ENCODE measurements around the gene FIZ1.

FIZ1 gene

GRCh38 chr19:55554302-55554701 lies 45.0 kb downstream of the FIZ1 start:
- Mint-ChIP-seq H3K9me3 (no peaks in the 10 kb centered on the region), H3K36me3 (no peaks in the 10 kb centered on the region), H3K27ac (peak overlapping the region; percentile 9), H3K4me1 (no peaks in the 10 kb centered on the region), H3K4me3 (no peak overlapping the region)
- DNase-seq (ENCODE audit: low spot score in 2 of 2): no peak
- no peak for ATAC-seq

GRCh38 chr19:55553217-55554182 lies 45.8 kb downstream of the FIZ1 start:
- ATAC-seq: no peak
- Mint-ChIP-seq H3K36me3 (no peaks in the 10 kb centered on the region), H3K4me3 (no peak overlapping the region), H3K9me3 (no peaks in the 10 kb centered on the region), H3K4me1 (no peaks in the 10 kb centered on the region), H3K27ac (peak overlapping the region; percentile 9)
- no peak for DNase-seq (ENCODE audit: low spot score in 2 of 2)

GRCh38 chr19:55552620-55553019 lies 46.7 kb downstream of the FIZ1 start:
- Mint-ChIP-seq H3K27ac (peak overlapping the region; percentile 60), H3K36me3 (no peaks in the 10 kb centered on the region), H3K4me1 (no peaks in the 10 kb centered on the region), H3K4me3 (no peak overlapping the region), H3K9me3 (no peaks in the 10 kb centered on the region)
- ATAC-seq (no peak), DNase-seq (ENCODE audit: low spot score in 2 of 2) (no peak)

GRCh38 chr19:55552206-55552605 lies 47.1 kb downstream of the FIZ1 start:
- Mint-ChIP-seq H3K4me1 (no peaks in the 10 kb centered on the region), H3K9me3 (no peaks in the 10 kb centered on the region), H3K4me3 (no peak overlapping the region), H3K27ac (peak overlapping the region; percentile 60), H3K36me3 (no peaks in the 10 kb centered on the region)
- no peak for DNase-seq (ENCODE audit: low spot score in 2 of 2)
- ATAC-seq: no peak

GRCh38 chr19:55550321-55550650 lies 49.0 kb downstream of the FIZ1 start:
- no peaks in the 10 kb centered on the region for H3K9me3 Mint-ChIP-seq
- ATAC-seq (no peak), DNase-seq (ENCODE audit: low spot score in 2 of 2) (no peak)
- H3K36me3 Mint-ChIP-seq: no peaks in the 10 kb centered on the region
- H3K4me3 Mint-ChIP-seq: no peak overlapping the region
- no peaks in the 10 kb centered on the region for H3K4me1 Mint-ChIP-seq
- no peak overlapping the region for H3K27ac Mint-ChIP-seq

- Mint-ChIP-seq H3K9me3 (no peaks in the 10 kb centered on the region), H3K4me3 (no peak overlapping the region), H3K36me3 (no peaks in the 10 kb centered on the region), H3K27ac (no peak overlapping the region), H3K4me1 (no peaks in the 10 kb centered on the region)
- no peak for DNase-seq (ENCODE audit: low spot score in 2 of 2)
- no peak for ATAC-seq
These were observed 49.6 kb downstream of the FIZ1 start for GRCh38 chr19:55549500-55550320.

- DNase-seq (ENCODE audit: low spot score in 2 of 2) (no peak), ATAC-seq (no peak)
- no peak overlapping the region for H3K4me3 Mint-ChIP-seq
- no peaks in the 10 kb centered on the region for H3K4me1 Mint-ChIP-seq
- H3K9me3 Mint-ChIP-seq: peaks cover 3% of the 10 kb centered on the region
- no peak overlapping the region for H3K27ac Mint-ChIP-seq
- no peaks in the 10 kb centered on the region for H3K36me3 Mint-ChIP-seq
These were observed 52.3 kb downstream of the FIZ1 start for GRCh38 chr19:55546822-55547614.

GRCh38 chr19:55546011-55546410 lies 53.3 kb downstream of the FIZ1 start:
- peaks cover 3% of the 10 kb centered on the region for H3K9me3 Mint-ChIP-seq
- H3K4me3 Mint-ChIP-seq: no peak overlapping the region
- no peaks in the 10 kb centered on the region for H3K4me1 Mint-ChIP-seq
- ATAC-seq (no peak), DNase-seq (ENCODE audit: low spot score in 2 of 2) (no peak)
- no peak overlapping the region for H3K27ac Mint-ChIP-seq
- H3K36me3 Mint-ChIP-seq: no peaks in the 10 kb centered on the region

- DNase-seq (ENCODE audit: low spot score in 2 of 2): no peak
- H3K4me3 Mint-ChIP-seq: no peak within 1 kb of the TSS
- no peaks in the 10 kb centered on the region for H3K4me1 Mint-ChIP-seq
- H3K9me3 Mint-ChIP-seq: peaks cover 3% of the 10 kb centered on the region
- H3K27ac Mint-ChIP-seq: no peak within 1 kb of the TSS
- H3K36me3 Mint-ChIP-seq: no peaks in the 10 kb centered on the region
- no peak for ATAC-seq
These were observed 53.9 kb downstream of the FIZ1 start, which contains the start of gene SBK3 for GRCh38 chr19:55545443-55545842. Gene SBK3, minus strand, starts transcription at chr19:55545543. Its CDS starts 0 bp downstream, at chr19:55545543.

GRCh38 chr19:55544776-55545439 lies 54.4 kb downstream of the FIZ1 start:
- H3K4me1 Mint-ChIP-seq: no peaks in the 10 kb centered on the region
- DNase-seq (ENCODE audit: low spot score in 2 of 2) (no peak), ATAC-seq (no peak)
- no peaks in the 10 kb centered on the region for H3K36me3 Mint-ChIP-seq
- H3K4me3 Mint-ChIP-seq: no peak overlapping the region
- H3K27ac Mint-ChIP-seq: no peak overlapping the region
- H3K9me3 Mint-ChIP-seq: peaks cover 3% of the 10 kb centered on the region

- DNase-seq (ENCODE audit: low spot score in 2 of 2): no peak
- Mint-ChIP-seq H3K4me1 (no peaks in the 10 kb centered on the region), H3K9me3 (peaks cover 3% of the 10 kb centered on the region), H3K27ac (no peak overlapping the region), H3K36me3 (no peaks in the 10 kb centered on the region), H3K4me3 (no peak overlapping the region)
- no peak for ATAC-seq
These were observed 55.3 kb downstream of the FIZ1 start for GRCh38 chr19:55544014-55544413.

GRCh38 chr19:55543567-55543966 lies 55.8 kb downstream of the FIZ1 start:
- DNase-seq (ENCODE audit: low spot score in 2 of 2) (no peak), ATAC-seq (no peak)
- Mint-ChIP-seq H3K36me3 (no peaks in the 10 kb centered on the region), H3K9me3 (peaks cover 3% of the 10 kb centered on the region), H3K4me3 (no peak overlapping the region), H3K27ac (no peak overlapping the region), H3K4me1 (no peaks in the 10 kb centered on the region)

- DNase-seq (ENCODE audit: low spot score in 2 of 2): no peak
- H3K9me3 Mint-ChIP-seq: peaks cover 3% of the 10 kb centered on the region
- H3K27ac Mint-ChIP-seq: no peak overlapping the region
- H3K4me3 Mint-ChIP-seq: no peak overlapping the region
- no peaks in the 10 kb centered on the region for H3K4me1 Mint-ChIP-seq
- ATAC-seq: no peak
- no peaks in the 10 kb centered on the region for H3K36me3 Mint-ChIP-seq
These were observed 56.9 kb downstream of the FIZ1 start for GRCh38 chr19:55542292-55542855.
